ENCODE results near the gene SSBP4.

DNA sequence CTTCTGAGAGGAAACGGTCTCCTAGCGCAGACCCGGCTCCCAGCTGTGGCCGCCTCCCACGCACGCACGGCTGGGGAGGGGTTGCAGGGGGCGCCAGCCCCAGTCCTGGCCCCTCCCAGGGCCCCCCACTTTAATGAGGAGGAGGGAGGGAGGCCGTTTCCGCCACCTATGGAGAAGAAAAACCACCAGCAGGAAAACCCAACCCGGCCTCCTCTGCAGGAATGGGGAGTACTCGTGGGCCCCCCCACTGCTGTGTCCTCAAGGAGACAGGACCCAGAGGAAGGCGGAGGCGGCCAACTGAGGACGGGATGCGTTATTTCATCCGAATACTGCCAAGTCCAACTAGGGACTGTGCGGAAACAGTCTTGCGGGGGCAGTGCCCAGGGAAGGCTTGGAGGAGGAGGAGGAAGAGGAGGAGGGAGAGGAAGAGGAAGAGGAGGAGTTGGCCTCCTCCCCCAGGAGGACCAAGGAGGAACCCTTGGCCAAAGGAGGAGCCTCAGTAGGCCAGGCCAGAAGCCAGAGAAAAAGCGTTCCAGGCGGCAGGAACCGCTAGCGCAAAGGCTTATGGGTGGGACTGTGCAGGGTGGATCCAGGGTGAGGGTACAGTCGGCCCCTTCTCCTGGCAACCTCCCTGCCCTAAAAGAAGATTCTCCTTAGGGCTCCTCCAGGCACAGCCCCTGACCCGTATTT lies 3.9 kb upstream of the SSBP4 start:
- TF ChIP-seq, protein P1, sequence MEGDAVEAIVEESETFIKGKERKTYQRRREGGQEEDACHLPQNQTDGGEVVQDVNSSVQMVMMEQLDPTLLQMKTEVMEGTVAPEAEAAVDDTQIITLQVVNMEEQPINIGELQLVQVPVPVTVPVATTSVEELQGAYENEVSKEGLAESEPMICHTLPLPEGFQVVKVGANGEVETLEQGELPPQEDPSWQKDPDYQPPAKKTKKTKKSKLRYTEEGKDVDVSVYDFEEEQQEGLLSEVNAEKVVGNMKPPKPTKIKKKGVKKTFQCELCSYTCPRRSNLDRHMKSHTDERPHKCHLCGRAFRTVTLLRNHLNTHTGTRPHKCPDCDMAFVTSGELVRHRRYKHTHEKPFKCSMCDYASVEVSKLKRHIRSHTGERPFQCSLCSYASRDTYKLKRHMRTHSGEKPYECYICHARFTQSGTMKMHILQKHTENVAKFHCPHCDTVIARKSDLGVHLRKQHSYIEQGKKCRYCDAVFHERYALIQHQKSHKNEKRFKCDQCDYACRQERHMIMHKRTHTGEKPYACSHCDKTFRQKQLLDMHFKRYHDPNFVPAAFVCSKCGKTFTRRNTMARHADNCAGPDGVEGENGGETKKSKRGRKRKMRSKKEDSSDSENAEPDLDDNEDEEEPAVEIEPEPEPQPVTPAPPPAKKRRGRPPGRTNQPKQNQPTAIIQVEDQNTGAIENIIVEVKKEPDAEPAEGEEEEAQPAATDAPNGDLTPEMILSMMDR (IDR thresholded peaks at IDR 0.05): no peak
- peak in 1 of 4 donors; percentile 36 for TF ChIP-seq POLR2A (IDR thresholded peaks at IDR 0.05)
